B cell (primary cell): ENCODE measurements around the gene ZSWIM3. TPM values are rescaled to one million over a fixed set of nuclear protein-coding genes. Genes with fewer than 3 reads are reported as not detected.

Experiments used
- ATAC-seq: fragments of 200-7000 bp; cut with Tn5 transposase; one replicate; pipeline ENCODE4 v1.10.0; 2021; ENCODE audit warnings: low read depth, mild to moderate bottlenecking, moderate number of reproducible peaks, moderate library complexity
- CTCF ChIA-PET: fragments of 350-600 bp; sonication (Branson Sonifier 250); formaldehyde crosslinking; loops from one replicate; lab custom pipeline; 2021; ENCODE audit warnings: antibody characterized with exemption, inconsistent platforms; lab: Charles Lee
- POLR2A ChIA-PET: fragments of 350-600 bp; sonication (Branson Sonifier 250); formaldehyde crosslinking; loops from one replicate; lab custom pipeline; 2021; ENCODE audit warnings: antibody characterized with exemption; lab: Charles Lee
- DNase-seq: peaks from one replicate; pipeline ENCODE4 v3.0.0; 2013
- H2AFZ ChIP-seq: 2 replicates; pipeline ENCODE4 v1.6.1; 2012; ENCODE audit warnings: mild to moderate bottlenecking, low read depth, low read length; ENCODE audit not compliant: insufficient read depth, poor library complexity, severe bottlenecking
- H3K27ac ChIP-seq, 2 donors: 1 replicate in 1 of 2; 2 replicates in 1 of 2; pipeline ENCODE4 v1.5.1; 2012 to 2013; ENCODE audit warnings: low read length in 2 of 2, mild to moderate bottlenecking in 2 of 2, moderate library complexity in 1 of 2
- H3K27me3 ChIP-seq, 4 experiments: fragments of 200-600 bp in 1 of 4; sonication (generic) in 1 of 4; replicated peaks in 1 of 4; 1 replicate in 2 of 4; 2 replicates in 2 of 4; pipeline versions ENCODE4 v1.6.1 to v1.7.0; 2013 to 2016; ENCODE audit warnings: low read length in 3 of 4, mild to moderate bottlenecking in 2 of 4, mixed read lengths in 1 of 4, moderate library complexity in 1 of 4; ENCODE audit not compliant: insufficient read depth in 4 of 4, control insufficient read depth in 3 of 4; ENCODE audit errors: control extremely low read depth in 1 of 4
- H3K36me3 ChIP-seq, 2 experiments: replicated peaks in 1 of 2; 1 replicate in 1 of 2; 2 replicates in 1 of 2; pipeline versions ENCODE4 v1.6.1 to v1.7.1; 2013; ENCODE audit warnings: low read length in 1 of 2; ENCODE audit not compliant: insufficient read depth in 2 of 2, control insufficient read depth in 1 of 2; ENCODE audit errors: control extremely low read depth in 1 of 2, extremely low read depth in 1 of 2
- H3K4me1 ChIP-seq, 2 donors: fragments of 200-600 bp in 1 of 2; sonication (generic) in 1 of 2; 1 replicate in 1 of 2; 2 replicates in 1 of 2; pipeline versions ENCODE4 v1.5.1 to v1.6.1; 2013 to 2017; ENCODE audit warnings: low read length in 2 of 2; ENCODE audit not compliant: control insufficient read depth in 2 of 2, insufficient read depth in 2 of 2
- H3K4me2 ChIP-seq: replicated peaks from 2 replicates; pipeline ENCODE3; 2012; ENCODE audit warnings: mild to moderate bottlenecking, low read depth, low read length; ENCODE audit not compliant: poor library complexity, severe bottlenecking
- H3K4me3 ChIP-seq, 5 experiments: fragments of 200-600 bp in 1 of 5; sonication (generic) in 1 of 5; 1 replicate in 3 of 5; 2 replicates in 2 of 5; pipeline versions ENCODE4 v1.5.1 to v1.7.0; 2011 to 2016; ENCODE audit warnings: low read length in 4 of 5, mild to moderate bottlenecking in 4 of 5, low read depth in 2 of 5, control low read depth in 1 of 5, moderate library complexity in 1 of 5; ENCODE audit not compliant: insufficient read depth in 1 of 5; ENCODE audit errors: control extremely low read depth in 1 of 5, extremely low read depth in 1 of 5
- H3K79me2 ChIP-seq: fragments of 200-600 bp; sonication (generic); one replicate; pipeline ENCODE4 v1.6.0; 2016; ENCODE audit warnings: low read length; ENCODE audit not compliant: control insufficient read depth, insufficient read depth
- H3K9ac ChIP-seq: fragments of 200-600 bp; sonication (generic); 2 replicates; pipeline ENCODE4 v1.6.1; 2017; ENCODE audit warnings: mild to moderate bottlenecking, low read length, moderate library complexity
- H3K9me3 ChIP-seq, 3 donors: one replicate each; pipeline versions ENCODE4 v1.6.1 to v1.7.1; 2013; ENCODE audit warnings: low read length in 2 of 3; ENCODE audit not compliant: control insufficient read depth in 2 of 3, insufficient read depth in 1 of 3; ENCODE audit errors: control extremely low read depth in 1 of 3
- H4K20me1 ChIP-seq: 2 replicates; pipeline ENCODE4 v1.6.0; 2012; ENCODE audit warnings: mild to moderate bottlenecking, low read length; ENCODE audit not compliant: insufficient read depth, control insufficient read depth, poor library complexity, severe bottlenecking
- H3K27ac Mint-ChIP-seq: one replicate; pipeline ENCODE4 v1.8.0; 2021; ENCODE audit warnings: mixed read lengths
- H3K27me3 Mint-ChIP-seq: one replicate; pipeline ENCODE4 v1.8.0; 2021; ENCODE audit warnings: mixed read lengths
- H3K4me1 Mint-ChIP-seq: one replicate; pipeline ENCODE4 v1.8.0; 2021; ENCODE audit warnings: mixed read lengths
- H3K4me3 Mint-ChIP-seq: one replicate; pipeline ENCODE4 v1.8.0; 2021; ENCODE audit warnings: mixed read lengths
- H3K9me3 Mint-ChIP-seq: one replicate; pipeline ENCODE4 v1.8.0; 2022; ENCODE audit warnings: mixed read lengths; ENCODE audit not compliant: insufficient read depth
- CTCF ChIP-seq: fragments of 200-600 bp; IDR thresholded peaks from one replicate; pipeline ENCODE4 v1.8.0; 2022; ENCODE audit warnings: antibody characterized with exemption, mild to moderate bottlenecking
- EZH2 ChIP-seq: IDR thresholded peaks from 2 replicates; pipeline ENCODE4 v1.6.1; 2012; ENCODE audit warnings: borderline replicate concordance, low read depth, mild to moderate bottlenecking, moderate library complexity, low read length; ENCODE audit not compliant: insufficient read depth, poor library complexity, severe bottlenecking
- WGBS: methylation state at CpG from one replicate; pipeline ENCODE4 v1.1.5; 2013; ENCODE audit warnings: missing lambda C conversion rate; ENCODE audit not compliant: insufficient coverage; 5-methylcytosine and 5-hydroxymethylcytosine counted together
- intact Hi-C: fragments of 100-400 bp; cut with micrococcal nuclease; formaldehyde crosslinking; loops from one replicate; pipeline ENCODE4 v1.10.0; 2022
- polyA plus RNA-seq: library from polyadenylated mRNA; depleted of rRNA; stranded (reverse); fragments of >200 nt; gene quantifications from 2 replicates; pipeline ENCODE4 v1.2.3, GENCODE V29; 2012
- total RNA-seq, 2 donors: library from RNA; stranded (reverse); fragments of 120-200 nt in 1 of 2; gene quantifications; 1 replicate in 1 of 2; 2 replicates in 1 of 2; pipeline versions ENCODE4 v1.2.3 to v1.2.4, GENCODE V29; 2013 to 2022

ZSWIM3 gene
- total and polyA plus RNA-seq, 2 donors (not counting 1 experiment from before 2014, with no cell fraction given): 4.0 to 7.1 TPM

DNA sequence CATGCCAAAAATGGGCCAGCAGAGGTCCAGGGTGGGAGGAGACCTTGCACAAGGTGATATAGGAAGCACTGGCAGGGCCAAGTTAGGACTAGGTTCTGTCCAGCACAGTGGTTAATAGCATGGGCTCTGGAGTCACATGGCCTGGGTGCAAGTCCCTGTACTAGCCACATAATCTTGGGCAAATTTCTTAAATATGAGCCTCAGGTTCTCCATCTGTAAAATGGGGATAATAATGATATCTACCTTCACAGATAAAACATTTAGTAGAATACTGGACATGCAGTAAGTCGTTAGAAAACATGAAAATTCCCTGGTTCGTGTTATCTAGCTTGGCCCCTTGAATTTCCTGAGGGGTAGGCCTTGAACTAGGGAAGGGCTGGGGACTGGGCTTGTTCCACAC lies 39.9 kb downstream of the ZSWIM3 start:
- Histone ChIP-seq H3K27me3 (no peaks in the 10 kb centered on the region), H3K79me2 (no peaks in the 10 kb centered on the region), H3K4me3 (no peak overlapping the region), H3K4me1 (peaks cover 10 to 12% of the 10 kb centered on the region in 2 donors), H4K20me1 (no peaks in the 10 kb centered on the region), H3K27ac (no peak overlapping the region), H3K36me3 (peaks cover 0 to 26% of the 10 kb centered on the region in 2 experiments), H3K9me3 (no peaks in the 10 kb centered on the region), H3K4me2 (no peak overlapping the region), H2AFZ (no peak overlapping the region), H3K9ac (no peak overlapping the region)
- Mint-ChIP-seq H3K4me1 (peaks cover 13% of the 10 kb centered on the region), H3K27ac (no peak overlapping the region), H3K27me3 (no peaks in the 10 kb centered on the region), H3K9me3 (no peaks in the 10 kb centered on the region), H3K4me3 (no peak overlapping the region)
- no peak for TF ChIP-seq CTCF
- no peak for TF ChIP-seq EZH2
- ChIA-PET POLR2A (no interaction called here), CTCF (interaction anchor here (0.7 kb wide), 1 partner anchor 98 kb away, joined by 3 read pairs; no protein-coding TSS in a partner anchor)
- no CpG with 5 or more reads among the region's 2 CpGs for WGBS
- no peak for DNase-seq
- ATAC-seq: no peak
- intact Hi-C loops: no loop called here

DNA sequence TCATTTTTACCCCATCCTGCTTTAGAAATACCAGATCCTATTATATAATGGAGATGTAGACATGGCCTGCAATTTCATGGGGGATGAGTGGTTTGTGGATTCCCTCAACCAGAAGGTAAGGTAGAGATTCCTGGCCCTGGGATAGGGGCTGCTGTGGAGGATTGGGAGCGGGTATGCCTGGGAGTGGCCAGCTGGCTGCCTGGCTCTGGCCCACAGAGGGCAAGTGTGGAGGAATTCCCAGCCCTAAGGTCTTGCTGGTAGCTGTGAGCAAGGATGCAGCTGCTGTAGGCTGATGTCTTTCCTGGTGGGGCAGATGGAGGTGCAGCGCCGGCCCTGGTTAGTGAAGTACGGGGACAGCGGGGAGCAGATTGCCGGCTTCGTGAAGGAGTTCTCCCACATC lies 40.3 kb downstream of the ZSWIM3 start:
- POLR2A ChIA-PET: no interaction called here
- Histone ChIP-seq H3K4me3 (no peak overlapping the region), H3K27ac (no peak overlapping the region), H3K9ac (no peak overlapping the region), H3K9me3 (no peaks in the 10 kb centered on the region), H3K36me3 (peaks cover 0 to 26% of the 10 kb centered on the region in 2 experiments), H2AFZ (no peak overlapping the region), H3K27me3 (no peaks in the 10 kb centered on the region), H3K4me1 (peaks cover 6 to 11% of the 10 kb centered on the region in 2 donors), H3K79me2 (no peaks in the 10 kb centered on the region), H4K20me1 (no peaks in the 10 kb centered on the region), H3K4me2 (no peak overlapping the region)
- CTCF ChIA-PET: no interaction called here
- no peaks in the 10 kb centered on the region for H3K9me3 Mint-ChIP-seq
- no peaks in the 10 kb centered on the region for H3K27me3 Mint-ChIP-seq
- ATAC-seq: no peak
- no peak overlapping the region for H3K4me3 Mint-ChIP-seq
- peaks cover 12% of the 10 kb centered on the region for H3K4me1 Mint-ChIP-seq
- intact Hi-C loops: no loop called here
- TF ChIP-seq EZH2 (no peak), CTCF (no peak)
- no peak overlapping the region for H3K27ac Mint-ChIP-seq
- no peak for DNase-seq
- 98% methylated on average over 7 of the region's 7 CpGs for WGBS
